ENCODE data around the gene S100A9.

The S100A9 gene

GRCh38 chr1:153375511-153375910 lies 17.9 kb downstream of the S100A9 start, which contains the start of gene S100A12:
Gene S100A12 (minus strand): TSS chr1:153375621. CDS start chr1:153374592, 1,029 bp downstream.
- H3K4me1 ChIP-seq (ENCODE audit: low read depth, poor library complexity, severe bottlenecking): no peaks in the 10 kb centered on the region
- no peak within 1 kb of the TSS for H2AFZ ChIP-seq (ENCODE audit: low read depth)
- H3K27me3 ChIP-seq (ENCODE audit: insufficient read depth, low read depth): no peaks in the 10 kb centered on the region
- H4K20me1 ChIP-seq (ENCODE audit: insufficient read depth): no peaks in the 10 kb centered on the region
- TF ChIP-seq CTCF (conservative IDR thresholded peaks at IDR 0.05; ENCODE audit: low read depth, low read length): no peak
- H3K4me3 ChIP-seq (IDR thresholded peaks at IDR 0.05; ENCODE audit: insufficient read depth, low read depth, low read length): no peak within 1 kb of the TSS
- H3K9ac ChIP-seq: no peak within 1 kb of the TSS
- H3K27ac ChIP-seq: no peak within 1 kb of the TSS
- no peaks in the 10 kb centered on the region for H3K79me2 ChIP-seq (ENCODE audit: insufficient read depth, low read depth)
- no peaks in the 10 kb centered on the region for H3K36me3 ChIP-seq (ENCODE audit: insufficient read depth)
- no peak within 1 kb of the TSS for H3K4me2 ChIP-seq

- TF ChIP-seq CTCF (conservative IDR thresholded peaks at IDR 0.05; ENCODE audit: low read depth, low read length): no peak
- Histone ChIP-seq H3K27me3 (ENCODE audit: insufficient read depth, low read depth) (no peaks in the 10 kb centered on the region), H3K9ac (no peak overlapping the region)
Measured at GRCh38 chr1:153379591-153379990, 21.9 kb downstream of the S100A9 start.

GRCh38 chr1:153380711-153381110 lies 23.1 kb downstream of the S100A9 start:
- TF ChIP-seq CTCF (conservative IDR thresholded peaks at IDR 0.05; ENCODE audit: low read depth, low read length): no peak
- Histone ChIP-seq H2AFZ (ENCODE audit: low read depth) (no peak overlapping the region), H3K27ac (no peak overlapping the region), H3K79me2 (ENCODE audit: insufficient read depth, low read depth) (no peaks in the 10 kb centered on the region), H3K4me3 (IDR thresholded peaks at IDR 0.05; ENCODE audit: insufficient read depth, low read depth, low read length) (no peak overlapping the region), H3K4me1 (ENCODE audit: low read depth, poor library complexity, severe bottlenecking) (no peaks in the 10 kb centered on the region), H3K9ac (no peak overlapping the region), H3K36me3 (ENCODE audit: insufficient read depth) (no peaks in the 10 kb centered on the region), H3K27me3 (ENCODE audit: insufficient read depth, low read depth) (no peaks in the 10 kb centered on the region), H4K20me1 (ENCODE audit: insufficient read depth) (no peaks in the 10 kb centered on the region), H3K4me2 (no peak overlapping the region)

More at GRCh38 chr1:153379591-153379990, 21.9 kb downstream of the S100A9 start:
- Histone ChIP-seq H3K4me3 (IDR thresholded peaks at IDR 0.05; ENCODE audit: insufficient read depth, low read depth, low read length) (no peak overlapping the region), H3K4me2 (no peak overlapping the region), H2AFZ (ENCODE audit: low read depth) (no peak overlapping the region), H3K79me2 (ENCODE audit: insufficient read depth, low read depth) (no peaks in the 10 kb centered on the region), H3K4me1 (ENCODE audit: low read depth, poor library complexity, severe bottlenecking) (no peaks in the 10 kb centered on the region), H3K27ac (no peak overlapping the region), H3K36me3 (ENCODE audit: insufficient read depth) (no peaks in the 10 kb centered on the region), H4K20me1 (ENCODE audit: insufficient read depth) (no peaks in the 10 kb centered on the region)

GRCh38 chr1:153384958-153385580 lies 27.4 kb downstream of the S100A9 start:
- Histone ChIP-seq H3K27ac (no peak overlapping the region), H2AFZ (ENCODE audit: low read depth) (no peak overlapping the region), H3K4me1 (ENCODE audit: low read depth, poor library complexity, severe bottlenecking) (no peaks in the 10 kb centered on the region), H3K79me2 (ENCODE audit: insufficient read depth, low read depth) (no peaks in the 10 kb centered on the region), H3K9ac (no peak overlapping the region), H4K20me1 (ENCODE audit: insufficient read depth) (no peaks in the 10 kb centered on the region), H3K4me3 (IDR thresholded peaks at IDR 0.05; ENCODE audit: insufficient read depth, low read depth, low read length) (no peak overlapping the region), H3K4me2 (no peak overlapping the region), H3K36me3 (ENCODE audit: insufficient read depth) (no peaks in the 10 kb centered on the region), H3K27me3 (ENCODE audit: insufficient read depth, low read depth) (no peaks in the 10 kb centered on the region)
- no peak for TF ChIP-seq CTCF (conservative IDR thresholded peaks at IDR 0.05; ENCODE audit: low read depth, low read length)

Measured in KMS-11 (cell line).